Measurements from ENCODE around the gene CSTA. TPM values are rescaled to one million over a fixed set of nuclear protein-coding genes. Genes with fewer than 3 reads are reported as not detected.

CSTA gene
- total RNA-seq, 4 donors from 2014 or later = 1.1 to 4.8 (median 2.7) TPM; not detected in 1

GRCh38 chr3:122312826-122313225, 12.2 kb upstream of the CSTA start:
- no peaks in the 10 kb centered on the region for H3K36me3 ChIP-seq
- DNase-seq (ENCODE audit: low spot score in 2 of 2) = no peak
- H3K4me1 ChIP-seq = no peaks in the 10 kb centered on the region
- TF ChIP-seq EP300 (IDR thresholded peaks at IDR 0.05) = no peak
- TF ChIP-seq POLR2A (IDR thresholded peaks at IDR 0.05) = no peak
- TF ChIP-seq, protein P1, sequence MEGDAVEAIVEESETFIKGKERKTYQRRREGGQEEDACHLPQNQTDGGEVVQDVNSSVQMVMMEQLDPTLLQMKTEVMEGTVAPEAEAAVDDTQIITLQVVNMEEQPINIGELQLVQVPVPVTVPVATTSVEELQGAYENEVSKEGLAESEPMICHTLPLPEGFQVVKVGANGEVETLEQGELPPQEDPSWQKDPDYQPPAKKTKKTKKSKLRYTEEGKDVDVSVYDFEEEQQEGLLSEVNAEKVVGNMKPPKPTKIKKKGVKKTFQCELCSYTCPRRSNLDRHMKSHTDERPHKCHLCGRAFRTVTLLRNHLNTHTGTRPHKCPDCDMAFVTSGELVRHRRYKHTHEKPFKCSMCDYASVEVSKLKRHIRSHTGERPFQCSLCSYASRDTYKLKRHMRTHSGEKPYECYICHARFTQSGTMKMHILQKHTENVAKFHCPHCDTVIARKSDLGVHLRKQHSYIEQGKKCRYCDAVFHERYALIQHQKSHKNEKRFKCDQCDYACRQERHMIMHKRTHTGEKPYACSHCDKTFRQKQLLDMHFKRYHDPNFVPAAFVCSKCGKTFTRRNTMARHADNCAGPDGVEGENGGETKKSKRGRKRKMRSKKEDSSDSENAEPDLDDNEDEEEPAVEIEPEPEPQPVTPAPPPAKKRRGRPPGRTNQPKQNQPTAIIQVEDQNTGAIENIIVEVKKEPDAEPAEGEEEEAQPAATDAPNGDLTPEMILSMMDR (IDR thresholded peaks at IDR 0.05) = no peak
- H3K9me3 ChIP-seq = no peaks in the 10 kb centered on the region
- no peak overlapping the region for H3K27ac ChIP-seq
- H3K27me3 ChIP-seq = no peaks in the 10 kb centered on the region
- no peak overlapping the region for H3K4me3 ChIP-seq

- TF ChIP-seq, protein P1 (IDR thresholded peaks at IDR 0.05) = no peak
- TF ChIP-seq EP300 (IDR thresholded peaks at IDR 0.05) = no peak
- no peak for TF ChIP-seq POLR2A (IDR thresholded peaks at IDR 0.05)
- H3K9me3 ChIP-seq = no peaks in the 10 kb centered on the region
- no peaks in the 10 kb centered on the region for H3K4me1 ChIP-seq
- H3K4me3 ChIP-seq = no peak overlapping the region
- WGBS, 2 donors = 71 to 76% methylated on average over 3 of the region's 3 CpGs
- DNase-seq (ENCODE audit: low spot score in 2 of 2) = no peak
- H3K27me3 ChIP-seq = no peaks in the 10 kb centered on the region
- H3K36me3 ChIP-seq = no peaks in the 10 kb centered on the region
- no peak overlapping the region for H3K27ac ChIP-seq
Observed at GRCh38 chr3:122313281-122313680, 11.8 kb upstream of the CSTA start.

- WGBS, 2 donors = 34 to 38% methylated on average over 2 of the region's 2 CpGs
- H3K27ac ChIP-seq = no peak overlapping the region
- no peak overlapping the region for H3K4me3 ChIP-seq
- TF ChIP-seq EP300 (IDR thresholded peaks at IDR 0.05) (no peak), POLR2A (IDR thresholded peaks at IDR 0.05) (no peak)
- TF ChIP-seq, protein P1 (IDR thresholded peaks at IDR 0.05) = no peak
- H3K27me3 ChIP-seq = no peaks in the 10 kb centered on the region
- H3K4me1 ChIP-seq = no peaks in the 10 kb centered on the region
- DNase-seq (ENCODE audit: low spot score in 2 of 2) = no peak
- H3K9me3 ChIP-seq = peaks cover 0 to 3% (median 0%) of the 10 kb centered on the region in 4 donors
- no peaks in the 10 kb centered on the region for H3K36me3 ChIP-seq
Observed at GRCh38 chr3:122314228-122314876, 10.7 kb upstream of the CSTA start.

GRCh38 chr3:122315619-122316018, 9.4 kb upstream of the CSTA start:
- 39 to 41% methylated on average over 4 of the region's 4 CpGs for WGBS, 2 donors
- H3K9me3 ChIP-seq = peaks cover 0 to 11% (median 0%) of the 10 kb centered on the region in 4 donors
- H3K27ac ChIP-seq = no peak overlapping the region
- TF ChIP-seq, protein P1 (IDR thresholded peaks at IDR 0.05) = no peak
- TF ChIP-seq EP300 (IDR thresholded peaks at IDR 0.05) (no peak), POLR2A (IDR thresholded peaks at IDR 0.05) (no peak)
- H3K4me3 ChIP-seq = no peak overlapping the region
- no peaks in the 10 kb centered on the region for H3K27me3 ChIP-seq
- H3K36me3 ChIP-seq = no peaks in the 10 kb centered on the region
- no peak for DNase-seq (ENCODE audit: low spot score in 2 of 2)
- H3K4me1 ChIP-seq = no peaks in the 10 kb centered on the region

- no peaks in the 10 kb centered on the region for H3K27me3 ChIP-seq
- DNase-seq (ENCODE audit: low spot score in 2 of 2) = no peak
- no peak overlapping the region for H3K27ac ChIP-seq
- no peaks in the 10 kb centered on the region for H3K36me3 ChIP-seq
- H3K4me1 ChIP-seq = no peaks in the 10 kb centered on the region
- no peak overlapping the region for H3K4me3 ChIP-seq
- WGBS, 2 donors = 77 to 86% methylated on average over 5 of the region's 5 CpGs
- H3K9me3 ChIP-seq = peaks cover 0 to 16% (median 0%) of the 10 kb centered on the region in 4 donors
- no peak for TF ChIP-seq EP300 (IDR thresholded peaks at IDR 0.05)
- TF ChIP-seq, protein P1 (IDR thresholded peaks at IDR 0.05) = no peak
- no peak for TF ChIP-seq POLR2A (IDR thresholded peaks at IDR 0.05)
Observed at GRCh38 chr3:122316368-122316767, 8.7 kb upstream of the CSTA start.
